ENCODE data around the gene LRRK1.

Gene LRRK1

DNA sequence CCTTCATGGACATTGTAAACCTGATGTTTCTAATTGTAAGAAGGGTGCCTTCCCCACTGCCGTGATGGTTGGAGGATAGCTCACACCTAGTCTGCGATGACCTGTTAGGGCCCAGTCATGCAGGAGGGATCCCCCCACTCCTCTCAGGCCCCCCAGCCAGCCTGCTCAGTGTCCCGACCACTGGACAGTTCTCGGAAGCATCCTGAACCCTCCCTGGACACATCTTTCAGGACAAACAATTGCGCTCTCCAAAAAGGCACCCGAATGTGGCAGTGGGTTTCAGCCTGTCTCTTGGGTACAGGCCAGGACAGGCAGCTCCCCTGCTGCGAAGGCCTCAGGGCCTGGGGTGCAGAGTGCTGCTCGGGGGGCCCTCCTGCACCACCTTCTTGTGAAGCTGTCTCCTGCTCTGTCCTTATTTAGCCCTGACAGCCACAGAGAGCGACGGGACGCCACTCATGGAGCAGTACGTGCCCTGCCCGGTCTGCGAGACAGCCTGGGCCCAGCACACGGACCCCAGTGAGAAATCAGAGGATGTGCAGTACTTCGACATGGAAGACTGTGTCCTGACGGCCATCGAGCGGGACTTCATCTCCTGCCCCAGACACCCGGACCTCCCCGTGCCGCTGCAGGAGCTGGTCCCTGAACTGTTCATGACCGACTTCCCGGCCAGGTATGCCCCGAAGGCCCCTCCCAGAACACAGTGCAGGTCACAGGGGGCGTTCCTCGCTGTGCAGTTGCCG lies 132.3 kb downstream of the LRRK1 start:
- Mint-ChIP-seq H3K27ac (no peak overlapping the region), H3K4me3 (no peak overlapping the region), H3K27me3 (ENCODE audit: low read depth) (no peaks in the 10 kb centered on the region), H3K9me3 (no peaks in the 10 kb centered on the region), H3K36me3 (ENCODE audit: low read depth) (no peaks in the 10 kb centered on the region), H3K4me1 (ENCODE audit: low read depth) (no peaks in the 10 kb centered on the region)

- Mint-ChIP-seq H3K9me3 (no peaks in the 10 kb centered on the region), H3K27me3 (ENCODE audit: low read depth) (no peaks in the 10 kb centered on the region), H3K4me3 (no peak overlapping the region), H3K4me1 (ENCODE audit: low read depth) (no peaks in the 10 kb centered on the region), H3K27ac (no peak overlapping the region), H3K36me3 (ENCODE audit: low read depth) (no peaks in the 10 kb centered on the region)
Measured at GRCh38 chr15:101052031-101052620, 133.0 kb downstream of the LRRK1 start.

DNA sequence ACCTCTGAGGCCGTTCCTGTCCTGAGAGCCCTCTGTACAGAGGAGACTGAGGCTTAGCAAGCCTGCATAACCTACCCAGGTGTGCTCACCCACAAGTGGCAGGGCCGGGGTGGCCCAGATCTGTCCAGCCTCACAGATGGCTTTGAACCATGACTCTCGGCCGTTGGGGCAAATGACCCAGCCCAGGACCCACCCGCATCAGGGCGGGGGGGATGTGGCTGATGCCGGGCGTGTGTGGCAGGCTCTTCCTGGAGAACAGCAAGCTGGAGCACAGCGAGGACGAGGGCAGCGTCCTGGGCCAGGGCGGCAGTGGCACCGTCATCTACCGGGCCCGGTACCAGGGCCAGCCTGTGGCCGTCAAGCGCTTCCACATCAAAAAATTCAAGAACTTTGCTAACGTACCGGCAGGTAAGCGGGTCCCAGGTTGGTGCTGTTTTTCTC lies 133.5 kb downstream of the LRRK1 start:
- Mint-ChIP-seq H3K9me3 (no peaks in the 10 kb centered on the region), H3K27ac (no peak overlapping the region), H3K4me3 (no peak overlapping the region), H3K36me3 (ENCODE audit: low read depth) (no peaks in the 10 kb centered on the region), H3K27me3 (ENCODE audit: low read depth) (no peaks in the 10 kb centered on the region), H3K4me1 (ENCODE audit: low read depth) (no peaks in the 10 kb centered on the region)

- no peaks in the 10 kb centered on the region for H3K9me3 Mint-ChIP-seq
- no peak overlapping the region for H3K4me3 Mint-ChIP-seq
- H3K27me3 Mint-ChIP-seq (ENCODE audit: low read depth) = no peaks in the 10 kb centered on the region
- no peak overlapping the region for H3K27ac Mint-ChIP-seq
- H3K4me1 Mint-ChIP-seq (ENCODE audit: low read depth) = no peaks in the 10 kb centered on the region
- no peaks in the 10 kb centered on the region for H3K36me3 Mint-ChIP-seq (ENCODE audit: low read depth)
Measured at GRCh38 chr15:101053261-101053660, 134.1 kb downstream of the LRRK1 start.

- no peak overlapping the region for H3K4me3 Mint-ChIP-seq
- no peaks in the 10 kb centered on the region for H3K9me3 Mint-ChIP-seq
- no peaks in the 10 kb centered on the region for H3K4me1 Mint-ChIP-seq (ENCODE audit: low read depth)
- no peaks in the 10 kb centered on the region for H3K36me3 Mint-ChIP-seq (ENCODE audit: low read depth)
- H3K27me3 Mint-ChIP-seq (ENCODE audit: low read depth) = no peaks in the 10 kb centered on the region
- H3K27ac Mint-ChIP-seq = no peak overlapping the region
Measured at GRCh38 chr15:101054116-101054515, 135.0 kb downstream of the LRRK1 start.

GRCh38 chr15:101054991-101055390 lies 135.8 kb downstream of the LRRK1 start:
- Mint-ChIP-seq H3K4me3 (no peak overlapping the region), H3K4me1 (ENCODE audit: low read depth) (no peaks in the 10 kb centered on the region), H3K27me3 (ENCODE audit: low read depth) (no peaks in the 10 kb centered on the region), H3K9me3 (no peaks in the 10 kb centered on the region), H3K36me3 (ENCODE audit: low read depth) (no peaks in the 10 kb centered on the region), H3K27ac (no peak overlapping the region)

GRCh38 chr15:101055411-101055810 lies 136.3 kb downstream of the LRRK1 start:
- Mint-ChIP-seq H3K9me3 (no peaks in the 10 kb centered on the region), H3K36me3 (ENCODE audit: low read depth) (no peaks in the 10 kb centered on the region), H3K4me1 (ENCODE audit: low read depth) (no peaks in the 10 kb centered on the region), H3K27ac (no peak overlapping the region), H3K27me3 (ENCODE audit: low read depth) (no peaks in the 10 kb centered on the region), H3K4me3 (no peak overlapping the region)

- Mint-ChIP-seq H3K27ac (no peak overlapping the region), H3K27me3 (ENCODE audit: low read depth) (no peaks in the 10 kb centered on the region), H3K36me3 (ENCODE audit: low read depth) (no peaks in the 10 kb centered on the region), H3K9me3 (no peaks in the 10 kb centered on the region), H3K4me3 (no peak overlapping the region), H3K4me1 (ENCODE audit: low read depth) (no peaks in the 10 kb centered on the region)
Measured at GRCh38 chr15:101056366-101057334, 137.5 kb downstream of the LRRK1 start.

DNA sequence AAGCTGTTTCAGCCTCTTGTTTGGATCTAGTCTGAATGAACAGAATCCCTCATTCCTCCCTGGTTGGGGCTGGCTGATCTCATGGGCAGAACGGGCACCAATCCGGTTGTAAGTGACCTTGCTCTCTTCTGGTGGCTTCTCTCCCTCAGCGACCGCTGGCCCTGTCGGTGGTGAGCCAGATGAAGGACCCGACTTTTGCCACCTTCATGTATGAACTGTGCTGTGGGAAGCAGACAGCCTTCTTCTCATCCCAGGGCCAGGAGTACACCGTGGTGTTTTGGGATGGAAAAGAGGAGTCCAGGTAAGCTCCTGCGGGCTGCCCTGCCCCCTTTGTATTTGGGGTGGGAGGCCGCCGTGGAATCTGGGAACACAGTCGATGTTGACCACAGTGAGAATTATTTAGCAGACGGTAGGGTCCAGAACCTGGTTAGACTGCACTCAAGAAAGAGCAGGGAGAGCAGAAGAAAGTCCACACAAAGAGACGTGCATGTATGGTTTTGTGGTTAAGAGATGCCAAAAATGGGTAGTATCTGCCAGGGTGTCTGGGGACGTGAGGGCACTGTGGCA lies 138.8 kb downstream of the LRRK1 start:
- Mint-ChIP-seq H3K9me3 (no peaks in the 10 kb centered on the region), H3K27me3 (ENCODE audit: low read depth) (no peaks in the 10 kb centered on the region), H3K27ac (no peak overlapping the region), H3K4me3 (no peak overlapping the region), H3K36me3 (ENCODE audit: low read depth) (no peaks in the 10 kb centered on the region), H3K4me1 (ENCODE audit: low read depth) (no peaks in the 10 kb centered on the region)

DNA sequence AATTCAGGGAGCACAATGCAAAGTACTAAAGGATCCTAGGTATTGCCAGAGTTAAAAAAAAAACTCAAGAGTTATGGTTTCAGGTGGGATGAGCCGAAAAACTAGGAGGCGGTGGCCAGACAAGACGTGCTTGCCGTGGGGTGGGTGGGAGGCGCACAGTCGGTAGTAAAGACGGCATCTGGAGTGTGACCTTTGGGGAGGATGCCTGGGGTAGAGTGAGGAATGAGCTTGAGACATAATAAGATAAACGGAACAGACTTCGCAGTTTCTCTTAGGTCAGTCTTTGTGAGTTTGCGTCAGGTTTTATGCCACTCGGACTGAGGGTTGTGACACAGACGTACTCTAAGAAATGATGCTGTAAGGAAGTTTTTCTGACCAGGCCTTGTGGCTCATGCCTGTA lies 139.6 kb downstream of the LRRK1 start:
- no peak overlapping the region for H3K27ac Mint-ChIP-seq
- H3K36me3 Mint-ChIP-seq (ENCODE audit: low read depth) = no peaks in the 10 kb centered on the region
- no peaks in the 10 kb centered on the region for H3K27me3 Mint-ChIP-seq (ENCODE audit: low read depth)
- H3K4me1 Mint-ChIP-seq (ENCODE audit: low read depth) = no peaks in the 10 kb centered on the region
- H3K4me3 Mint-ChIP-seq = no peak overlapping the region
- no peaks in the 10 kb centered on the region for H3K9me3 Mint-ChIP-seq

GRCh38 chr15:101059381-101060341 lies 140.5 kb downstream of the LRRK1 start:
- H3K36me3 Mint-ChIP-seq (ENCODE audit: low read depth) = no peaks in the 10 kb centered on the region
- H3K4me3 Mint-ChIP-seq = no peak overlapping the region
- H3K9me3 Mint-ChIP-seq = no peaks in the 10 kb centered on the region
- no peak overlapping the region for H3K27ac Mint-ChIP-seq
- no peaks in the 10 kb centered on the region for H3K27me3 Mint-ChIP-seq (ENCODE audit: low read depth)
- H3K4me1 Mint-ChIP-seq (ENCODE audit: low read depth) = no peaks in the 10 kb centered on the region

DNA sequence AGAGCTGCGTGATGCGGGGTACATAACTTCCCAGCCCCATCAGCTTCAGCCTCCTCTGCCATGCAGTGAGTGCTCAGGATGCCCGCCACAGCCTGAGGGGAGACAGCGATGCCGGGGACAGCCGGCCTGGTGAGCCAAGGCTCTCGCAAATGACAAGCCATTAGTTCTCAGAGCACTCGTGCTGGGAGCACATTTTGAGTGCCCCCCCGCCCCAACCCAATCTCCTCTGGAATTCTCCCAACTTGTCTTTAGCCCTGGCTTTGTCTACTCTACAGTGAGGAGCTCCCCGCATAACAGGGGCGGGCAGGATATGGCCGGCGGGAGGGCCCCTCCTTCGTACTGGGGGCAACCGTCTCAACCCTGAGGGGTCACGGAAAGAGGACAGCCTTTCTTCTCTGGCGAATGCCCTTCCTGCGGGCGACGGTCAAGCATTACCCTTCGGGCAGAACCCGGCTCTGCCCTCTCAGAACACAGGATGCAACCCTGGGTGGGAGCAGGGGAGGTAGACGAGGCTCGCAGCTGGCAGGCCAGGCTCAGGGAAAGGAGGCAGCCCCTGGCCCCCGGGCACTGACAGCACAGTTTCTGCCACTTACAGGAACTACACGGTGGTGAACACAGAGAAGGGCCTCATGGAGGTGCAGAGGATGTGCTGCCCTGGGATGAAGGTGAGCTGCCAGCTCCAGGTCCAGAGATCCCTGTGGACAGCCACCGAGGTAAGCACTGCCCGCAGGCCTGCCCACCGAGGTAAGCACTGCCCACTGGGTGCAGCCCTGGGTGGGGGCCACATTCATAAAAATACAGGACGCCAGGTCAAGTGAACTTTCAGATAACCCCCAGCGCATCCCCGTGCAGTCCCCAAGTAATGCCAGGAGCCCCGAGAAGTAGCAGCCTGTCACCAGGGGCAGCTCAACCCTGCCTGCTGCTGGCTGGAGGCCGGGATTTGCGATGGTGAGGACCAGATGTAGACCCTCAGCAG lies 141.7 kb downstream of the LRRK1 start:
- Mint-ChIP-seq H3K27ac (no peak overlapping the region), H3K27me3 (ENCODE audit: low read depth) (no peaks in the 10 kb centered on the region), H3K9me3 (no peaks in the 10 kb centered on the region), H3K4me1 (ENCODE audit: low read depth) (no peaks in the 10 kb centered on the region), H3K4me3 (no peak overlapping the region), H3K36me3 (ENCODE audit: low read depth) (no peaks in the 10 kb centered on the region)

GRCh38 chr15:101062063-101062462 lies 142.9 kb downstream of the LRRK1 start:
- Mint-ChIP-seq H3K4me1 (ENCODE audit: low read depth) (no peaks in the 10 kb centered on the region), H3K36me3 (ENCODE audit: low read depth) (no peaks in the 10 kb centered on the region), H3K27ac (no peak overlapping the region), H3K27me3 (ENCODE audit: low read depth) (no peaks in the 10 kb centered on the region), H3K9me3 (no peaks in the 10 kb centered on the region), H3K4me3 (no peak overlapping the region)
